Stomach (tissue), 4 donors: ENCODE results near the gene TARBP1.

Source experiments
- POLR2A ChIP-seq, 4 donors: fragments of 450-650 bp; IDR thresholded peaks; one replicate each; pipeline ENCODE4 v1.6.1; 2016; ENCODE audit warnings: antibody characterized with exemption in 4 of 4, control low read depth in 2 of 4, mild to moderate bottlenecking in 1 of 4, moderate library complexity in 1 of 4
- TF ChIP-seq, protein P1 (sequence below), 7 experiments: fragments of 450-650 bp in 4 of 7; fragments of 200-600 bp in 3 of 7; sonication (generic) in 3 of 7; IDR thresholded peaks; one replicate each; pipeline ENCODE4 v1.5.1; 2016 to 2019; ENCODE audit warnings: antibody characterized with exemption in 7 of 7, control low read depth in 2 of 7, mild to moderate bottlenecking in 1 of 7

DNA sequence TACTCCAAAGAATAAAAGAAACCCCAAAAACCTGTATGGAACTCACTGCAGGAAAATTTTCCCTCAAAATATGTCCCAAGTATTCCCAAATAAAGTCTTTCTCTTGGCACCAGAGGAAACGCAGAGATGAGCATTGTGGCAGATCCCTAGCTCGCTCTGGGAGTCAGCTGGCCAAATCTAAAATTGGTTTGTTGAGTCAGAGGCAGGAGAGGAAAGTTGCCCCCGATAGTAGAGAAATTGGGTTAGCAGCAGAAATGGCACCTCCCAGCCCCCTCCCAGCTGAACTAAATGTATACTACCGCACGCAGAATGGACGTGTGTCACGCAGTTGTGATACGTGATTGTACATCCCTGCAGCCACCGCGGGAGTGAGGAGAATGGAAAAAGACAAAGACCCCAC lies 39.9 kb upstream of the TARBP1 start:
- TF ChIP-seq, protein P1, sequence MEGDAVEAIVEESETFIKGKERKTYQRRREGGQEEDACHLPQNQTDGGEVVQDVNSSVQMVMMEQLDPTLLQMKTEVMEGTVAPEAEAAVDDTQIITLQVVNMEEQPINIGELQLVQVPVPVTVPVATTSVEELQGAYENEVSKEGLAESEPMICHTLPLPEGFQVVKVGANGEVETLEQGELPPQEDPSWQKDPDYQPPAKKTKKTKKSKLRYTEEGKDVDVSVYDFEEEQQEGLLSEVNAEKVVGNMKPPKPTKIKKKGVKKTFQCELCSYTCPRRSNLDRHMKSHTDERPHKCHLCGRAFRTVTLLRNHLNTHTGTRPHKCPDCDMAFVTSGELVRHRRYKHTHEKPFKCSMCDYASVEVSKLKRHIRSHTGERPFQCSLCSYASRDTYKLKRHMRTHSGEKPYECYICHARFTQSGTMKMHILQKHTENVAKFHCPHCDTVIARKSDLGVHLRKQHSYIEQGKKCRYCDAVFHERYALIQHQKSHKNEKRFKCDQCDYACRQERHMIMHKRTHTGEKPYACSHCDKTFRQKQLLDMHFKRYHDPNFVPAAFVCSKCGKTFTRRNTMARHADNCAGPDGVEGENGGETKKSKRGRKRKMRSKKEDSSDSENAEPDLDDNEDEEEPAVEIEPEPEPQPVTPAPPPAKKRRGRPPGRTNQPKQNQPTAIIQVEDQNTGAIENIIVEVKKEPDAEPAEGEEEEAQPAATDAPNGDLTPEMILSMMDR (IDR thresholded peaks at IDR 0.05) = no peak
- no peak for TF ChIP-seq POLR2A (IDR thresholded peaks at IDR 0.05)
